ENCODE data around the gene ADAT1. TPM values are rescaled to one million over a fixed set of nuclear protein-coding genes. Genes with fewer than 3 reads are reported as not detected.
A peak's percentile ranks its signal among the peaks of the same experiment; 100 is the strongest.

The ADAT1 gene
- total and polyA plus RNA-seq, 2 of the 13 experiments (the other 11 are each of a cell fraction or from before 2014, with no cell fraction given) = 18.4 to 40.8 TPM

- no peak for TF ChIP-seq JUN (CRISPR knock-in tag; IDR thresholded peaks at IDR 0.05)
- TF ChIP-seq ZNF12 (CRISPR knock-in tag; IDR thresholded peaks at IDR 0.05) = no peak
- TF ChIP-seq ZKSCAN8 (CRISPR knock-in tag; IDR thresholded peaks at IDR 0.05; ENCODE audit: borderline replicate concordance) = no peak
- TF ChIP-seq SRSF1 (optimal IDR thresholded peaks at IDR 0.05; ENCODE audit: low read depth, low read length) = no peak
- peak; percentile 42; the same call in 1 of the 2 replicates for TF ChIP-seq NFE2L2 (IDR thresholded peaks at IDR 0.05; ENCODE audit: low read length)
- no peak for TF ChIP-seq ZSCAN20 (CRISPR knock-in tag; IDR thresholded peaks at IDR 0.05; ENCODE audit: borderline replicate concordance)
- peak; percentile 48; the same call in 1 of the 2 replicates for TF ChIP-seq JUND (CRISPR knock-in tag; IDR thresholded peaks at IDR 0.05)
- no peak for TF ChIP-seq ZNF781 (CRISPR knock-in tag; IDR thresholded peaks at IDR 0.05; ENCODE audit: borderline replicate concordance, not compliant biosample characterization)
- peak; percentile 69 for TF ChIP-seq FOSL1 (CRISPR knock-in tag; IDR thresholded peaks at IDR 0.05; ENCODE audit: borderline replicate concordance)
- peak; percentile 19; the same call in 1 of the 2 replicates for TF ChIP-seq TFAP4 (IDR thresholded peaks at IDR 0.05; ENCODE audit: borderline replicate concordance, low read depth)
- TF ChIP-seq LRRFIP1 (CRISPR knock-in tag; conservative IDR thresholded peaks at IDR 0.05) = no peak
- TF ChIP-seq ZNF629 (CRISPR knock-in tag; conservative IDR thresholded peaks at IDR 0.05) = no peak
- no peak for TF ChIP-seq THAP7 (CRISPR knock-in tag; IDR thresholded peaks at IDR 0.05)
- no peak for TF ChIP-seq MXD1 (CRISPR knock-in tag; IDR thresholded peaks at IDR 0.05)
- TF ChIP-seq ZNF710 (CRISPR knock-in tag; IDR thresholded peaks at IDR 0.05; ENCODE audit: borderline replicate concordance) = peak; percentile 94
- TF ChIP-seq ZBTB7B (CRISPR knock-in tag; IDR thresholded peaks at IDR 0.05) = peak; percentile 80; the same call in 1 of the 2 replicates
- TF ChIP-seq NFE2 (CRISPR knock-in tag; IDR thresholded peaks at IDR 0.05) = peak; percentile 77
- no peak for TF ChIP-seq SOX6 (IDR thresholded peaks at IDR 0.05)
- peak; percentile 54 for TF ChIP-seq SOX6 (CRISPR knock-in tag; IDR thresholded peaks at IDR 0.05)
- peak; percentile 29; the same call in 1 of the 2 replicates for TF ChIP-seq ZFY (CRISPR knock-in tag; IDR thresholded peaks at IDR 0.05)
- TF ChIP-seq PHF8 (CRISPR knock-in tag; IDR thresholded peaks at IDR 0.05) = no peak
- 0 out of 2 replicates have a peak, but pooled peaks have one; percentile 36 for TF ChIP-seq MTERF4 (CRISPR knock-in tag; IDR thresholded peaks at IDR 0.05)
Measured at GRCh38 chr16:75593825-75594820, 29.0 kb downstream of the ADAT1 start (continued).
